B cell (primary cell): ENCODE measurements around the gene TMEM63A.

Experiments used
- EZH2 ChIP-seq: IDR thresholded peaks from 2 replicates; pipeline ENCODE4 v1.6.1; 2012; ENCODE audit warnings: borderline replicate concordance, low read depth, mild to moderate bottlenecking, moderate library complexity, low read length; ENCODE audit not compliant: insufficient read depth, poor library complexity, severe bottlenecking
- TF ChIP-seq, protein P1 (sequence below): fragments of 200-600 bp; IDR thresholded peaks from one replicate; pipeline ENCODE4 v1.8.0; 2022; ENCODE audit warnings: antibody characterized with exemption, mild to moderate bottlenecking

DNA sequence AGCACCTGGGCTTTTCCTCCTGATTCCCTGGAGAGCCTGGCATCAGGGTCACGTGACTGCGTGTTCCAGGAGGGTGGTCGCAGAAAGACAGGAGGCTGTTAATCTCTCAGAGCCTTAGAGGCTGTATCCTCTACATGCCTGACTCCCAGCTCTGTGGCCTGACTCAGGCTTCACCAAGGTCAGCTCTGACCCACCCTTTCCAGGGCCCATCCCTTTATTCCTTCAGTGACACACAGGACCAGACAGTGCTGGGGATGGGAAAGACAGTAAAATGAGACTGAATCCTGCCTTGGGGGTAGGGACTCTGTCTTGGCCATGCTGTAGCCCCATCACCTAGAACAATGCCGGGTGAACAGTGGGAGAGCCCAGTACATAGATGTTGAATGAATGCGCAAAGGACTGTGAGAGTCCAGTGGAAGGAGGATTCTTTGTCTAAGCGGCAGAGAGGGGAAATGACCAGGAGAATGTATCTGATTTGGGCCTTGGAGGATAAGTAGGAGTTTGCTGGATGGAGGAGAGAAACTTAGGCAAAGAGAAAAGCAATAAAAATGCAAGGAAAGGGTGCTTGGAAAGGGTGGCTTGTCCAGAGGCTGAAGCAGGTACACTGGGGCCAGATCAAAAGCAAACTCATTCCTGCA is 39.3 kb downstream of the TMEM63A start:
- TF ChIP-seq, protein P1, sequence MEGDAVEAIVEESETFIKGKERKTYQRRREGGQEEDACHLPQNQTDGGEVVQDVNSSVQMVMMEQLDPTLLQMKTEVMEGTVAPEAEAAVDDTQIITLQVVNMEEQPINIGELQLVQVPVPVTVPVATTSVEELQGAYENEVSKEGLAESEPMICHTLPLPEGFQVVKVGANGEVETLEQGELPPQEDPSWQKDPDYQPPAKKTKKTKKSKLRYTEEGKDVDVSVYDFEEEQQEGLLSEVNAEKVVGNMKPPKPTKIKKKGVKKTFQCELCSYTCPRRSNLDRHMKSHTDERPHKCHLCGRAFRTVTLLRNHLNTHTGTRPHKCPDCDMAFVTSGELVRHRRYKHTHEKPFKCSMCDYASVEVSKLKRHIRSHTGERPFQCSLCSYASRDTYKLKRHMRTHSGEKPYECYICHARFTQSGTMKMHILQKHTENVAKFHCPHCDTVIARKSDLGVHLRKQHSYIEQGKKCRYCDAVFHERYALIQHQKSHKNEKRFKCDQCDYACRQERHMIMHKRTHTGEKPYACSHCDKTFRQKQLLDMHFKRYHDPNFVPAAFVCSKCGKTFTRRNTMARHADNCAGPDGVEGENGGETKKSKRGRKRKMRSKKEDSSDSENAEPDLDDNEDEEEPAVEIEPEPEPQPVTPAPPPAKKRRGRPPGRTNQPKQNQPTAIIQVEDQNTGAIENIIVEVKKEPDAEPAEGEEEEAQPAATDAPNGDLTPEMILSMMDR = no peak
- TF ChIP-seq EZH2 = no peak
